22Rv1 (cell line): Measurements from ENCODE around the gene CSDE1.

Source experiments
- ZFX ChIP-seq: fragments of 450-650 bp; IDR thresholded peaks from 2 replicates; pipeline ENCODE4 v1.6.1; 2017; ENCODE audit warnings: antibody characterized with exemption, borderline replicate concordance
- TF ChIP-seq, protein P1 (sequence below): fragments of 450-650 bp; IDR thresholded peaks from 2 replicates; pipeline ENCODE4 v1.5.1; 2017; ENCODE audit warnings: mild to moderate bottlenecking

DNA sequence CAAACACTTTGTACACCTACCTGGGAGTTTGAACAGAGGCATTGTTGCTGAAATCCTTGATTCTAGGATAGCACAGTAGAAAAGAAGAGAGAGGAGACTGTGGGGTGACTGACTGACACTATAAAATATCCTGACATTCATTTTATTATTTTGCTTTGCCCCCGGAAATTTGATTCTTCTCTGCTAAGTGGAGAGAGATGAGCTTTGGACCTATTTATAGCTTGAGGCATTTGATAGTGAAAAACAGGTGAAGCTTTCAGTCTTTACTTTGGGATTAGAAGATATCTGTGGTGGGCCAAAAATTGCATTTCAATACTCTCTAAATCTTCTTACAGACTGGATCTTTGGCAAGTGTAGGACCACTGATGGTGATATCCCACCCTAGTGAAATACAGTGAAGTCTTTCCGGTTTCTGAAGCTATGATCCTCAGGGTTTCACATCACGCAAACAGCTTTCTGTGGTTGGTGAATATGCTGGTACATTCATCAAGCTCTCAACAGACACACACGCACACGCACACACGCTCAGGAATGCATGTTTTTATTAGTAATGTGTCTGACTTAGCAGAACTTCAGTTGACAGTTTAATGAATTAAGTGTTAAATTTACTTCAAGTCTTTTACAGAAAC, 62.2 kb downstream of the CSDE1 start, which contains the start of gene AMPD1:
- TF ChIP-seq, protein P1, sequence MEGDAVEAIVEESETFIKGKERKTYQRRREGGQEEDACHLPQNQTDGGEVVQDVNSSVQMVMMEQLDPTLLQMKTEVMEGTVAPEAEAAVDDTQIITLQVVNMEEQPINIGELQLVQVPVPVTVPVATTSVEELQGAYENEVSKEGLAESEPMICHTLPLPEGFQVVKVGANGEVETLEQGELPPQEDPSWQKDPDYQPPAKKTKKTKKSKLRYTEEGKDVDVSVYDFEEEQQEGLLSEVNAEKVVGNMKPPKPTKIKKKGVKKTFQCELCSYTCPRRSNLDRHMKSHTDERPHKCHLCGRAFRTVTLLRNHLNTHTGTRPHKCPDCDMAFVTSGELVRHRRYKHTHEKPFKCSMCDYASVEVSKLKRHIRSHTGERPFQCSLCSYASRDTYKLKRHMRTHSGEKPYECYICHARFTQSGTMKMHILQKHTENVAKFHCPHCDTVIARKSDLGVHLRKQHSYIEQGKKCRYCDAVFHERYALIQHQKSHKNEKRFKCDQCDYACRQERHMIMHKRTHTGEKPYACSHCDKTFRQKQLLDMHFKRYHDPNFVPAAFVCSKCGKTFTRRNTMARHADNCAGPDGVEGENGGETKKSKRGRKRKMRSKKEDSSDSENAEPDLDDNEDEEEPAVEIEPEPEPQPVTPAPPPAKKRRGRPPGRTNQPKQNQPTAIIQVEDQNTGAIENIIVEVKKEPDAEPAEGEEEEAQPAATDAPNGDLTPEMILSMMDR = no peak
- TF ChIP-seq ZFX = no peak
